GM21576 (cell line): ENCODE data around the gene UQCR10.
A peak's percentile ranks its signal among the peaks of the same experiment; 100 is the strongest.

Source experiments
- ATAC-seq: cut with Tn5 transposase; IDR thresholded peaks from one replicate; pipeline ENCODE4 v1.9.1; 2021; ENCODE audit warnings: mild to moderate bottlenecking, moderate library complexity; ENCODE audit not compliant: unreplicated experiment

UQCR10 gene

DNA sequence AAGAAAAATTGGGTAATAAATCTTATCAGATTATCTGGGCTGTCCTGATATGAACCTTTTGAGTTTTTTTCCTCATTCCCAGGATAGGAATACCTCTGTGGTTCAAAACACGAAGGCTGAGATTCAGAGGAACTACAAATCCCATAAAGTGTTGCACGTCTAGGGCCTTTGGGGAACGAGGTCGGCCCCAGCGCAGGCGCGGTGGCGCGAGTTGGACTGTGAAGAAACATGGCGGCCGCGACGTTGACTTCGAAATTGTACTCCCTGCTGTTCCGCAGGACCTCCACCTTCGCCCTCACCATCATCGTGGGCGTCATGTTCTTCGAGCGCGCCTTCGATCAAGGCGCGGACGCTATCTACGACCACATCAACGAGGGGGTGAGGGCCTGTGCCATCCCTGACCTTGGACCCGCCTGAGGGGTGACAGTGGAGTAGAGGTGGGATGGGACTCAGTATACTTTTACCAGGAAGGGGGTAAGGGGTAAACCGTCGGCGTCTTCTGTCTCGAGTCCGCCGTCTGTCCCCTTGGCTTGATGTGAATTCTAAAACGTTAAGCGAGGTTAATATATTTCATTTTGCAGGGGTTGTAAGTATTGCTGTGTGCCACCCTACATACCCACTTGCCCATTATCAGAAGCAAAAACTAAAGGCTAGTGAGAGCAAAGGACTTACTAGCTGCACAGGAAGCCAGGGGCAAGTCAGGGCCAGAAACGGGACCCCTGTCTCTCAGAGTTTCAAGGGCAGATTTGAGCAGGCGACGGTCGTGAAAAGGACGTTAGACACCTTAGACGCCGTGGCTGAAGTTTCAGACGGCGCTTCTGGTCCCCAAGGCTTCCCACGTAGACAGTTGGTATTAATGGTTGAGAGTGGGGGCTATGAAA lies at the start of gene UQCR10:
UQCR10 (plus strand) TSS at position 199 of the 881 bp plus-strand sequence; CDS start at position 229, 30 bp downstream.
- ATAC-seq: peak; percentile 58

DNA sequence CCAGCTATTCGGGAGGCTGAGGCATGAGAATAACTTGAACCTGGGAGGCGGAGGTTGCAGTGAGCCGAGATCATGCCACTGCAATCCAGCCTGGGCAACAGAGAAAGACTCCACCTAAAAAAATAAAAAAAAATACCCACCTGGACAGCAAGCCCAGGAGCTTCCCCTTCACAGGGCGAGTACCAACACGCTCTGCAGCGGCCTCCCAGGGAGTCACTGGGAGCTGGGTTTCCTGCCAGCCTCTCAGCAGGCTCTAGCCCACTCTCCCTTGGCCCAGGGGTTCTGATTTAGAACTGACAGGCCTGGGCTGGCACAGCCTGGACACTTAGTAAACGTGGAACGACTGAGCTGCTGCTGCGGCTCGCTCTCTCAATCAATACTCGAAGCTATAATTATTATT lies 49.4 kb upstream of the UQCR10 start:
- ATAC-seq: no peak

DNA sequence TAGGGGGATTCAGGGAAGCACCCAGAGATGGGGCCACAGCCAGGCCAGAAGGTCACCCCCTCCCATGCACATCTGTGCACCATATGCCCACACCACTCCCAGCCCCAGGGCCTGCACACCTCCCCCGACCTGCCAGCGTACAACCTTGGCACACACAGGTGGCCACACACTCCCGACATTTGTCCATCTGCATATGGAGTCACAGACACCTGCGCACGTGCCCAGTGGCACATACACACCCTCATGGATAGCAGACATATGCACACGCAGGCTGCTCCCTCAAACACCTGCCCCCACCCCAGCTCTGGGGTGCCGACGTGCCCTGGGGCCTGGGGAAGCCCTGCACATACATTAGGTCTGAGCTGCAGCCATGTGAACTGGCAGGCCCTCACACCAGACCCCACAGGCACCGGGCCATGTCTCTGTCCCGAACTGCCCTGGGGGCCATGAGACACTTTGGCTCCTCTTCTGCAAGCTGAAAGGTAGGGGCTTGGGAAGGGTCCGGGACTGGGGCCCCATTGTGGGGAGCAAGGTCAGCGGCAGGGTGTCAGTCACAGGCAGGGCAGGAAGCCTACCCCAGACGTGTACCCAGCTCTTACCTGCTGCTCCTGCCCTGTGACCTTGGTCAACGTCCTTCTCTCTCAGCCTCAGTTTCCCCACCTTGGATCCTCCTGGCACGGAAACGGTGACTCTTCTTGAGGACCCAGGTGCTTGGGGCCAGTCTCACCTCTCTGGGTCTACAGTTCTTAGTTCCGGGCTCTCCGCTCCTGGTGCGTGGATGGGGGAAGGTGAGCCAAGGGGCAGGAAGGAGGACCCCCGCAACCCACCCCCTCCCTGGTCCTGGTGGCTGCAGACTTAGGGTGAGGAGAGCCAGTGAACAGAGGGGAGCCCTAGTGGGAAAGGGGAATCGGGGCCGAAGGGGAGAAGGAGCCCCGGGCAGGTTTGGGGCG lies 47.9 kb upstream of the UQCR10 start:
- no peak for ATAC-seq

DNA sequence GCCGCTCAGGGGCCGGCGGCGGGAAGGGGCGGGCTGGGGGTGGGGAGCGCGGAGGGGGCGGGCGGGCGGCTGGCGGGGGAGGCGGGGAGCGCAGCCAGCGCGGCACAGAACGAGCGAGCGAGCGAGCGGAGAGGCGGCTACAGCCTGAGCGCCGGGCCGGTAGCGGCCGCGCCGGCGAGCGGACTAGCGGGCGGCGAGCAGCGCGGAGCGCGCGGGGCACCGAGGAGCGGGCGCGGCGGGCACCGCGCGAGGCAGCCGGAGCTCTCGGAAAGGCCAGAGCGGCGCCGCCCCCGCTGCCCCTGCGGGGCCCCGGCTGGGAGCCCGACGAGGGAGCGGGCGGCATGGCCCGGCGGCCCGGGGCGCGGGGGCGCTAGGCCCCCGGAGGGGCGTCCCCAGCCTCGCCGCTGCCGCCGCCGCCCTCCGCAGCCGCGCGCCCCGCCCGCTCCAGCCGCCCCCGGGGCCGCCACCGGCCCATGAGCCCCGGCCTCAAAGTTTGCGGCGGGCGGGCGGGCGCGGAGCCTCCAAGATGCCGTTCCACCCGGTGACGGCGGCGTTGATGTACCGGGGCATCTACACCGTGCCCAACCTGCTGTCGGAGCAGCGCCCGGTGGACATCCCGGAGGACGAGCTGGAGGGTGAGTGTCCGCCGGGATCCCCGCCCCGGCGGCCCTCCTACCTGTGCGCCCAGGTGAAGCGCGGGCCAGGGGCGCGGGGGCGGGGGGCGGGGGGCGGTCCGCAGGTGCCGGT lies 47.1 kb upstream of the UQCR10 start, which contains the start of gene CABP7:
CABP7 (plus strand) TSS at position 105 of the 747 bp plus-strand sequence; CDS start at position 527, 422 bp downstream.
- ATAC-seq: no peak

DNA sequence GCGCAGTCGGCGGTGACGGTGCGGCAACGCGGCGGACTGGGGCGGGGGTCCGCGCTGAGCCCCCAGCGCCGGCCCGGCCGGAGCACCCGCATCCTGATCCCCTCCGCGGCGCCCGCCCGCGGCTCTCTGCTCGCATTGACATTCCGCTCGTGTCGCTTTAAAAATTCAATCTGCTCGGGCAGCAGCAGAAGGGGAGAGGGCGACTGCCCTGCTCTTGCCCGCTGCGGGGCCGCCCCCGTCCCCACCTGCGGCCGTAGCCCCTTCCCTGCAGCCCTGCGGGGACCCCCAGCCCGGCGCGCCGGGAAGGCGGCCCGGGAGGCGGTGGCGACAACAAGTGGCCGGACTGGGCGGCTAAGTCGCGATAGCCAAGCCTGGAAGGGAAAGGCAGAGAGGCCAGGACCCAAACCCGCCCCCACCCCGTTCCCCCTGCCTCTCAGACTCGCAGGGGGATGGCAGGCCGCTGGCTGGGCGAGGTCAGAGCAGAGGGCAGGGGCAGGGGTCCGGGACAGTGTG lies 46.3 kb upstream of the UQCR10 start:
- no peak for ATAC-seq

DNA sequence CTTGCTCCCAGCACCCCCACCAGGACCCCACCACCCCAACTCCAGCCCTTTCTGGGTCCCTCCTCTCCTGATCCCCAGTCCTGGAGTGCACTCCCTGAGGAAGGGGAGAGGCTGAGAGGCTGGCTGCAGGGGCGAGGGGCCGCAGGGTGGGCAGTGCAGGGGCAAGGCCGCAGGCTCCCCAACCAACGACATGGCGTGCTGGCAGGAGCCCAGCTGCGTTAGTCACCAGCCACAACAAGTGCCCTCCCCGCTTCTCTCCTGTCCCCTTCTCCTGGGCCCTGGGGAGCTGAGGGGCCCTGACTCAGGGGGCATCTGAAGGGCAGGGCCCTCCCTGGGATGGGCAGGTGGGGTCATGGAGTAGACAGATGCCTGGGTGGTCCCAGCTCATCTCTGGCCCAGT lies 45.0 kb upstream of the UQCR10 start:
- ATAC-seq: no peak

DNA sequence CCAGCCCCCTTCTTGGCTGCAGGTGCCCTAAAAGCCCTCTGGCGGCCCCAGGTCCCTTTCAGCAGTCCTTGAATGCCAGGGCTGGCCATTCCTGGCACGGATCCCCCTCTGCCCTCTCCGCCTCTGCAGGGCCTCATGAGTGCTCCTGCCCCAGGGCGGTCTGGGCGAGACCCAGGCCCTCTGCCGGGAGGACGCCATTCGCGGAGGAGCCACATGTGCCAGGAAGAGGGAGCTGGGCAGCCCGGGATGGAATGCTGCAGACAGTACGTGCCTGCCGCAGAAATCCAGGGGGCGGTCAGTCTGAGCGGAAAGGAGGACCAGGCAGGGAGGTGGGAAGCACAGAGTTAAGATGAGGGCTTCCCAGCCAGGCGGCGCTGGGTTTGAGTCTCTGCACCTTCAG lies 44.6 kb upstream of the UQCR10 start:
- ATAC-seq: no peak

DNA sequence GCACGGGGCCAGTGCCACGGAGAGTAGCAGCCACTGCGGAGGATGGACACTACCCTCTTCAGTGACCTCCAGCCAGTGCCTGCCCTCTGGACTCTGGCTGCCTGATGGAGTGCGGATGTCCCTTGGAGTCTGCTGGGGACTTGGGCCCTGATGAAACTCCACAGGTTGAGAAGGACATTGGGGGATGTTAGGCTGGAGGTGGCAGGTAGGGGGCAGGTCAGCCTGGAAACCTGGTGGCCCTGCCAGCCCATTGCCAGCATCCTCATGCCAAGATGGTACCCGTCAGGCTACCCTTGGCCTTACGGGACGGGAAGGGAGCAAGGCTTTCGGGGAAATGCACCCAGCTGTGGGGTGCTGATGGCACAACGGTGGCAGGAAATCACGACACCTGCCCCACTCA lies 43.4 kb upstream of the UQCR10 start:
- ATAC-seq: no peak

DNA sequence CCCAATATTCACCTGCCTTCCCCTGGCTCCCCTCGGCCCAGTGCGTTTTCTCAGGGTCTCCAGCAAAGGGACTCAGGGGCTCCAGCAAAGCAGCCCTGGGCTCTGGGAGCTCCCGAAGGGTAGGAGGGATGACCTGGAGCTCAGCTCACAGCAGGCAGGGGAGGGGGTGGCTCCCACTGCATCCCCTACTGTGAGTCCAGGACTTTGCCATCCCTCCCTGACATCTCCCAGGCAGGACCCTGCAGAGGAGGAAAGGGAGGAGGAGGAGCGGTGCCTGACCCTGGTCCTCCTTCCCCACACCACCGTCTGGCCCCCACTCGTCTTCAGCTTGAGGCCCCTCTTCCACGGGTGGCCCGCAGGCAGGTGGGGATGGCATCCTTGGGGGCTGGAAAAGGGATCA lies 42.3 kb upstream of the UQCR10 start:
- ATAC-seq: no peak

DNA sequence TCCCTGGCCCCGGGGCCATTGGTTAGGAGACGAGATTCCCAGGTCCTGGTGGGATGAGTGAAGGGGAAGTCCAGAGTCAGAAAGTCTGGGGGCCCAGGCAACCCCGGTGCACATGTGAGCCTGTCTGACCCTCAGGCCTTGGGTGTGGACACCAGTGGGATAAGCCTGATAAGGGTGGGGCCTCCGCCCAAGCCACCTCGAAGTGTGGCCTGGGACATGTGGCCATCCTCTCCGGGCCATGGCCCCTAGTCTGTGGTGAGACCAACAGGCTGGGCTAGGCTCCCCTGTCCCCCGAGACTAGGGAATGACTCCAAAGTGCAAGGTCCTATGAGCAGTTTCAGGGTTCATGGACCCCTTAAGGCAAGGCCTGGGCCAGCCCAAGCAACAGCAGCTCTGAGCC lies 41.1 kb upstream of the UQCR10 start:
- ATAC-seq: no peak

DNA sequence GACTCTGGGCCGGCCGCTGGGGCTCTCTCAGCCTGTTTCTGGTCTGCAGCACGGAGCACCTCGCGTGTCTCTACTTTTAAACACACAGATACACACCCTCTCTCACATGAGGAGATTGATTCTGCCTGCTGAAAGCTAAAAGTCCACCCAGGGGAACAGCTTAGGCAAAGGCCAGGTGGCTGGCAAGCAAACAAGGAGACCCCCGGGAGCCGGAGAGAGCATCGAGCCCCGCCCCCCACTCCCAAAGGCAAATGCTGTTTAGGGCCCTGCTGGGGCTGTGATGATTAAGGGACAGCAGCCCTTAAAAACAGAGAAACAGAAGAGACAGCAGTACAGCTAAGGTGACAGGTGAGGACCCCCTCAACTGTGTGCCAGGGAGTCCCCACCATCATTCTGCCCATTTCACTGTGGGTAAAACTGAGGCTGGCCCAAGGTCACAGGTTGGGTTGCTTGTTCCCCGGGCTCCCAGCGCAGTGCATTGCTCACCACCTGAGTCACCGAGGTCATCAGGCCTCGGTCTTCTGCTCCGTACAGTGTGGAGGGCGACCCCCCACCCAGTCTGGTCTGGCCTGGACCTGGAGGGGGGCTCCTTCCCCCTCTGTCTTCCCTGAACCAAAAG lies 40.5 kb upstream of the UQCR10 start:
- no peak for ATAC-seq

DNA sequence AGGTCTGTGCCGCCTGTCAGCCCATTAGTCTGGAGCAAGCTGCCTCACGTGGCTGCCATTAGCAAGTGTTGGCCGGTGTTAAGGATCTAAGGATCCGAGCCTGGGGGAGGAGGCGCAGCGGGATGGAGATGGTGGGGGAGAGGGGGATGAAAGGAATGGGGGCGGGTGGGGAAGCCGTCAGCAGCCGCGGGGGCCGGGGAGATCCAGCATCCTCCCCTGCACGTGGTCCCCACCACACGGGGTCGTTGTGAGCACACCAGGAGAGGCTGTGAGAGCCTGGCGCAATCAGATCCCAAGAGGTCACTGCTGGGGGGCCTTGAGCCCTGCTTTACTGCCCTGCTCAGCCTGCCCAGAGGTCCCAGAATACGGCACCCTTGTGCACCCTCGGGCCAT lies 40.0 kb upstream of the UQCR10 start:
- ATAC-seq: no peak

DNA sequence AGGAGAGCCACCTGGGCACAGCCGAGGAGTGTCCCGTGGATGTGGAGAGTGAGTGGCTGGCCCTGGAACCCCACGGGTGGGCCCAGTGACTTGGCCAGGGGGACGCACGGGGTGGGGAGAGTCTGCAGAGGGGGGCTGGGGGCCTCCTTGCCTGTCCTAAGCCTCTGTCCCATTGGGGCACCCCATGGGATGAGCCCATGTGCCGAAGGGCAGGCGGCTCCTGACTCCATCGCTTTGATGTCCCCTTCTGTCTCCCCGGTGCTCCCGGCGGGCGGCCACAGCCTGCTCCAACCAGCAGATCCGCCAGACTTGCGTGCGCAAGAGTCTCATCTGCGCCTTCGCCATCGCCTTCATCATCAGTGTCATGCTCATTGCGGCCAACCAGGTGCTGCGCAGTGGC lies 38.0 kb upstream of the UQCR10 start:
- ATAC-seq: no peak

DNA sequence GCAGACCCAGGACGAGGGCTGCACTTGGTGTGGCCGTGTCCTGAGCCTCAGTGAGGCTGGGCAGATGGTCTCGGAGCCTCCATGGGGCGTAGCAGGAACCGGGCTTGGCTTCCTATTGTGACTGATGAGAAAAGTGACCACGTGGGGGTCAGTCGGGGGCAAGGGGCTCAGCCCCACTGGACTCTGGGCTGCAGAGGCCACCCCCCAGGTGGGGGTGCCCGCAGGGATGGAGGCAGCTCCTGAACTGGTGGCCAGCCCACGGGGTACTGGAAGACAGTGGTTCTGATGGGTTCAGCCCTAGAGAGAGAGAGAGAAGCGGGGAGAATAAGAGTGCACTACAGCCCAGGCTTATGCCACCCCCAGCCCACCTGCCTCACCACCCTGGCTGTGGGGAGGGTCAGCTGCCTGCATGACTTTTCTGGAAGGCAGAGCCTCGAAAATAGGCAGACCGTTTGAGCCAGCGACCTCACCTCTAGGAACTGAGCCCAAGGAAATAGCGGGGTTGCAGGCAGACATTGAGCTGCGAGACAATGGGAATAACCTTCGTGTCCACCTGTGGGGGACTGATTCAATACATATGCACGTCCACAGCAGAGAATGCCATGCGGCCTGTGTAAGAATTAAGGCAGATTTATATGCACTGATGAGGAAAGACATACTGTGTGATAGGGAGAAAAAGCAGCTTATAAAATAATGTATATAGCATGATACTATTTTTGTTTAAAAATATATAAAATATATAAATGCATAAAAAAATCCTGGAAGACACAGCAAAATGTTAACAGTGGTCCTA lies 35.9 kb upstream of the UQCR10 start:
- ATAC-seq: no peak

DNA sequence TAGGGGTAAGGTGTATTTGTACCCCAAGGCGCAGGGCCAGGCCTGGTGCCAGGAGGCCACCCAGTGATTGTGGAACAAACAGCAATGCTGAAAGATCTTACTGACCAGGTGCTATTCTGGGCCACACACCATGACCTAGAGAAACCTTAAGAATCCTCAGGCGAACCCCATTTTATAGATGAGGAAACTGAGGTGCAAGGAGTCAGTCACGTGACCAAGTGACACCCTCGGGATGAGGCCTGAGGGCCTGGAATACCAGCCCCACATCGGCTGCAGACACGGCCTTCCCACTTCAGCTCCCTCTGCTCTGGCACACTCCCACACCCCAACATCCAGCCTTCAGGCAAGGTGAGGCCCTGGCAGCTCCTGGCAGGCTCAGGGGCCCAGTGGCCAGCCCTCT lies 34.3 kb upstream of the UQCR10 start:
- ATAC-seq: no peak

DNA sequence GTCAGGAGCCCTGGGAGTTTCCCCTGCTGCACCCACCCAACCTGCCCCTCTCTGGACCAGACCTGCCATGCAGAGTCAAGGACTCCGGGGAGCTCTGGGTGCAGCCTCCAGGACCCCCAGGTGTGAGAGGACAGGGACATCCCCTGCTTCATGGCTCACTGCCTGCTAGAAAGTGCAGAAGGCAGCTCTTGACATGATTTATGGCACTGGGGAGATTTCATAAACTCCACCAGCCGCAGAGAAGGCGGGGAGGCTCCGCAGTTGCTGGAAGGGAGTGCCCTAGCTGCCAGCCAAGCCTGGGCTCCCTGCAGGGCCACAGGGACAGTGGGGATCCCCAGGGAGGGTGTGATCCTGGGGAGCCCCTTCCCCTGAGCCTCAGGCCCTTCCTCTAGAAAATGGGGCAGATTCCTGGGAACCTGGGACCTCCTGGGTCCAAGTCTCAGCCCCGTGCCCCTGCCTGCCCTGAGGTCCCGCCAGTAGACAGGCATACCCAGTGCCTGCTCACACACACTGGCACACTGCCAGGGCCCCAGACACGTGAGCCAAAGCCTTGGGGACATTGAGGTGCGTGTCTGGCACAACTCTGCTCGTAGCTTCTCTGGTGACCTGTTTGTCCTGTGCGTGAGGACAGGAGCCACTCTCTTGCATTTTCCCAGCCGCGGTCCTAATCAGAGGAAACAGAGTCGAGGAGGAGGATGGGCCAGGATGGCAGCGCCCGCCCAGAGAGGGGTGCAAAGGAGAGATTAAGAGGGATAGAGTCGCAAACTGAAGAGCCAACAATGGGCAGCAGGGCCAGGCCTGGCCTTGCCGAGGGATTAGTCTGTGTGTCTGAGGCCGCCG lies 33.6 kb upstream of the UQCR10 start:
- ATAC-seq: no peak

DNA sequence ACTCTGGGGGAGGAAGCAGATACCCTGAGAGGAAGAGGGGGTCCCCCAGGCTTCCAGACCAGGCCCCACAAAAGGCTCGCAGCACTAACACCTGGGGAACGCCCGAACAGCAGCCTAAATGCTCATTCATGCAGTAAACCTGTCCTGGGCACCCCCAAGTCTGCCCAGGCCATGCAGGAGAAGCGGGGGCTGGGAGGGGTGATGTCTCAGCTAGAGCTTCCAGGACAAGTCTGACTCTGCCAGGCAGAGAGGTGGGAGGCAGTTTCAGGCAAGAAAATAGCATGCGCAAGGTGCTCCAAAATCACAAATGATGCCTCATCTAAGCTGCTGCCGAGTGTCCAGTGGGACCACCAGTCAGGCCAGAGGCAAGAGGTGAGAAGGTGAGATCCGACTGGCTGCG lies 32.8 kb upstream of the UQCR10 start:
- no peak for ATAC-seq

DNA sequence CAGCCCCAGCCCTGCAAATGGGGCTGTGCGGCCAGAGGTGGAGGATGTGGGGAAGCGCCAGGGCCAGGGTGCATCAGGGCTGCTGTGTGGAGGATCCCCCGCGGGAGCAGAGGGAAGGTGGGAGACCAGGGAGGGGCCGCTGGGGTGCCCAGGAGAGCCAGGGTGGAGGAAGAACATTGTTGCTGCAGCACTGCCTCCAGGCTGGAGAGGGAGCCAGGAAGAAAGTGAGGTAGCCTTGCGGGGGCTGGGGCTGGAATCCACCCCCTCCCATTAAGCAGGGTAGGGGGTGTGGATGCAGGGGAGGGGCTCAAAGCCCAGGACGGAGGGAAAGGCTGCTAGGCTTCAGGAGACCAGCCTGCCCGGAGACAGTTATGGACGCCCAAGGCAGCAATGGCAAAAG lies 32.3 kb upstream of the UQCR10 start:
- no peak for ATAC-seq

DNA sequence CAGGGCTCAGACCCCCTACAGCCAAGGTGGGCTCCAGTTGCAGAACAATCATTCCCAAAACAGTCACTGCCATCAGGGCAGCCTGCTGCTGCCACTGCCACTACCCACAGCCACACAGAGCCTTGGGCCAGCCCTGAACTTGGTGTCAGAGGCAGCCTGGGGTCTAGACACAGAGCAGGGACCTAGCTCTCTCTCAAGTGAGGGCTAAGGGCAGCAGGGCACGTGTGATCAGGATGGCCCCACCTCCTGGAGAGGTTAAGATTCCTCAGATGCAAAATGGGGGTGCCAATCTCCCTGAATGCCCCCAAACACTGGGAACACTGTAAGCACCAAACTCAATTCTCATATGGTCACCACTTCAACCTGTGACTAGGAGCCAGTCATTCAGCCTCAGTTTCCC lies 31.8 kb upstream of the UQCR10 start:
- no peak for ATAC-seq
